Measurements from ENCODE around the gene MED13L. TPM values are rescaled to one million over a fixed set of nuclear protein-coding genes. Genes with fewer than 3 reads are reported as not detected.

MED13L gene
- total and polyA plus RNA-seq, 2 of the 8 experiments (the other 6 are each of a cell fraction or from before 2014, with no cell fraction given), result 15.9 to 51.7 TPM

DNA sequence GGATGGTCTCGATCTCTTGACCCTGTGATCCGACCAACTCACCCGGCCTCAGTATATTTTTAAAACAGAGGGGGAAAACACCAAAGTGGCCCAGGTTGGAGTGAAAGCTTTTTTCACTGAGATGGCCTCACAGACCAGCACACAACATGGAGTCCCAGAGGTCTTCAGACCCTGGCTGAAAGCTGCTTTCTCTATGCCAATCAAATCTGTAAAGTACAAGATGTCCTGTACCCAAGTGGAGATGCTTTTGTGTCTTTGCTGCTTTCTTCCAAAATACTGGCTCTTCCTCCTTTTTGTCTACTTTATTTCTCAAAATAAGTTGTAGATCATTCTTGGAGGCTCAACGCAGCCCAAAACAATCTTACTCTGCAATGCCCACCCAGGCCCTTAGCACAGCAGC, 214.8 kb downstream of the MED13L start (continued):
- TF ChIP-seq SP4 (IDR thresholded peaks at IDR 0.05; ENCODE audit: low read length) (no peak), RAD21 (IDR thresholded peaks at IDR 0.05 in 1 of 2, conservative IDR thresholded peaks at IDR 0.05 in 1 of 2; ENCODE audit: low read depth in 2 of 2, low read length in 2 of 2) (no peak)
